Neural crest cell (in vitro differentiated cells): Measurements from ENCODE around the gene PPP6R3. TPM values are rescaled to one million over a fixed set of nuclear protein-coding genes. Genes with fewer than 3 reads are reported as not detected.

Source experiments
- DNase-seq: peaks from one replicate; pipeline ENCODE4 v3.0.0; 2021; ENCODE audit warnings: low read depth, mixed read lengths, low spot score
- H3K27ac Mint-ChIP-seq: one replicate; pipeline ENCODE4 v1.8.0; 2021; ENCODE audit warnings: mild to moderate bottlenecking, mixed read lengths; ENCODE audit not compliant: unreplicated experiment
- H3K27me3 Mint-ChIP-seq: 2 replicates; pipeline ENCODE4 v1.8.0; 2021; ENCODE audit warnings: low read depth, mild to moderate bottlenecking, mixed read lengths
- H3K36me3 Mint-ChIP-seq: 2 replicates; pipeline ENCODE4 v1.8.0; 2021; ENCODE audit warnings: low read depth, mild to moderate bottlenecking, mixed read lengths
- H3K4me1 Mint-ChIP-seq: 2 replicates; pipeline ENCODE4 v1.8.0; 2021; ENCODE audit warnings: mixed read lengths
- H3K4me3 Mint-ChIP-seq: one replicate; pipeline ENCODE4 v1.8.0; 2021; ENCODE audit warnings: mild to moderate bottlenecking, mixed read lengths
- H3K9me3 Mint-ChIP-seq: 2 replicates; pipeline ENCODE4 v1.8.0; 2021; ENCODE audit warnings: mixed read lengths
- total RNA-seq: library from RNA; stranded (reverse); gene quantifications from 2 replicates; pipeline ENCODE4 v1.2.1, GENCODE V29; 2021
- TF ChIP-seq, protein P1 (sequence below): fragments of 200-600 bp; sonication (generic); conservative IDR thresholded peaks from 2 replicates; pipeline ENCODE4 v1.5.0; 2021; ENCODE audit warnings: antibody characterized with exemption, mild to moderate bottlenecking

Gene PPP6R3
- total RNA-seq, 1 donor from 2014 or later, result 111 TPM

DNA sequence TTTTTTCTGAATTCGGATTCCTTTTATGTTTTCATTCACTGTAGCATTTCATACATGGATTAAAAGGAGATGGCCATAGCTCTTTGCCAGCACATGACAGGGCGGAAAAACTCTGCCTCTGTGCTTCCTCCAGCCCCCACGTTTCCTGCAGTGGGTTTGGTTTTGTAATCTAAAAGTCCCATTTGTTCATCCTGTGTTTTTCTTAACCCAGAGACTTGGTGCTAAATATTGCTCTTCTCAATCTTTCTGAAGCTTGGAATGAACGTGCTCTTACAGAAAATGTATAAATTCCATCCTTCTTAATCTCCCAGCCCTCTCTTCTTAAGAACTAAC is 89.9 kb downstream of the PPP6R3 start:
- DNase-seq, result no peak
- no peaks in the 10 kb centered on the region for H3K9me3 Mint-ChIP-seq
- TF ChIP-seq, protein P1, sequence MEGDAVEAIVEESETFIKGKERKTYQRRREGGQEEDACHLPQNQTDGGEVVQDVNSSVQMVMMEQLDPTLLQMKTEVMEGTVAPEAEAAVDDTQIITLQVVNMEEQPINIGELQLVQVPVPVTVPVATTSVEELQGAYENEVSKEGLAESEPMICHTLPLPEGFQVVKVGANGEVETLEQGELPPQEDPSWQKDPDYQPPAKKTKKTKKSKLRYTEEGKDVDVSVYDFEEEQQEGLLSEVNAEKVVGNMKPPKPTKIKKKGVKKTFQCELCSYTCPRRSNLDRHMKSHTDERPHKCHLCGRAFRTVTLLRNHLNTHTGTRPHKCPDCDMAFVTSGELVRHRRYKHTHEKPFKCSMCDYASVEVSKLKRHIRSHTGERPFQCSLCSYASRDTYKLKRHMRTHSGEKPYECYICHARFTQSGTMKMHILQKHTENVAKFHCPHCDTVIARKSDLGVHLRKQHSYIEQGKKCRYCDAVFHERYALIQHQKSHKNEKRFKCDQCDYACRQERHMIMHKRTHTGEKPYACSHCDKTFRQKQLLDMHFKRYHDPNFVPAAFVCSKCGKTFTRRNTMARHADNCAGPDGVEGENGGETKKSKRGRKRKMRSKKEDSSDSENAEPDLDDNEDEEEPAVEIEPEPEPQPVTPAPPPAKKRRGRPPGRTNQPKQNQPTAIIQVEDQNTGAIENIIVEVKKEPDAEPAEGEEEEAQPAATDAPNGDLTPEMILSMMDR, result no peak
- no peaks in the 10 kb centered on the region for H3K27me3 Mint-ChIP-seq
- no peak overlapping the region for H3K4me3 Mint-ChIP-seq
- H3K27ac Mint-ChIP-seq, result no peak overlapping the region
- H3K4me1 Mint-ChIP-seq, result peaks cover 28% of the 10 kb centered on the region
- peaks cover 21% of the 10 kb centered on the region for H3K36me3 Mint-ChIP-seq

DNA sequence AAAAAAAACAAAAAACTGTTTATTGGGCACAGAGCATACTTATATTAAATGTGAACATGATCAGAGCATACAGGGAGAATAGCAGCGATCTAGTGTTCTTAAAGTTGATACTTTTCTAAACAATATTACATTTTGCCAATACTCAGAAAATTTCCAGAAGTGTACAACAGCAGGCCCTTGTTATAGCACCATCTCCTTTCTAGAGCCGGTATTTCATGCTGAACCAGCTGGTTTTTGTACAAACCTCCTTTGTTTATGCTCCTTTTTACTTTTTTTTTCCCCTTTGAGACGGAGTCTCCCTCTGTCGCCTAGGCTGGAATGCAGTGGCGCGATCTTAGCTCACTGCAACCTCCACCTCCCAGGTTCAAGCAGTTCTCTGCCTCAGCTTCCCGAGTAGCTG is 90.7 kb downstream of the PPP6R3 start:
- Mint-ChIP-seq H3K4me3 (no peak overlapping the region), H3K36me3 (peaks cover 21% of the 10 kb centered on the region), H3K27me3 (no peaks in the 10 kb centered on the region), H3K4me1 (peaks cover 26% of the 10 kb centered on the region), H3K9me3 (no peaks in the 10 kb centered on the region), H3K27ac (no peak overlapping the region)
- TF ChIP-seq, protein P1, result no peak
- DNase-seq, result no peak

DNA sequence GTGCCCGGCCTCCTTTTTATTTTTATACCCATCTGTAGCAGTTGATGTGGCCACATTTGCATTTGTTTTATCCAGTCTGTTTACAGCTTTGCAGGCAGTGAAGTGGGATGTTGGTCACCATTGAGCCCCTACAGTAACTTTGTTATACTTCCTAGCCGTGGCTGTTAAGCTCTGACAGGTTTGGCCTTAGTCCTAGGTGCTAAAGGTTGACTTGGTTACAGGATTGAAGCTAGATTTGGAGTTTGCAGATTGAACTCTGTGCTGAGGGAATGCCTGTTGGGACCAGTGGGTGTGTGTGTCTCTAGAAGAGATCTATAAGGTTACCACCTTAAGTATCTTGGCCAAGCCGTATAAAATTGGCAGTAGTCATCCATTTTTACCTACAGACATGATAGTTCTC is 91.2 kb downstream of the PPP6R3 start:
- no peaks in the 10 kb centered on the region for H3K9me3 Mint-ChIP-seq
- H3K27ac Mint-ChIP-seq, result no peak overlapping the region
- no peak overlapping the region for H3K4me3 Mint-ChIP-seq
- TF ChIP-seq, protein P1, result no peak
- H3K4me1 Mint-ChIP-seq, result peaks cover 21% of the 10 kb centered on the region
- no peak for DNase-seq
- peaks cover 21% of the 10 kb centered on the region for H3K36me3 Mint-ChIP-seq
- H3K27me3 Mint-ChIP-seq, result no peaks in the 10 kb centered on the region

DNA sequence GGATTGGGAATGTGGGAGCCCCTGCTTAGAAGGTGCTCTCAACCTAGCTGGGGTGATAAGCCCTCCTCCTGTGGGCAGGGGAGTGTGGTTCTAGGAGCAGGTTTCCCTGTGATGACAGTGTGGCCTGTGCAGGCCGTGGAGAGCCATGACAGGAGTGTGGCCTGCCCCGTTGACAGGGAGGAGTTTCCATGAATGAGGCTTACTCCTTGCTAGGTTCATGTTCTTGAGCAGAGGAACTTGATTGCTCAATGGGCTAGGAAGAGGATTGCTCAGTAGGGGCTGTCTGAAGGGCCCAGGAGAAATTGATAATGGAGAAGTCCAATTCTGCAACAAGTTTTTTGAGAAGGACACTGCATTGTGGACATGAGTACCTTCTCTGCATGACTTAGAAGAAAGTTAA is 92.0 kb downstream of the PPP6R3 start:
- Mint-ChIP-seq H3K27me3 (no peaks in the 10 kb centered on the region), H3K9me3 (no peaks in the 10 kb centered on the region), H3K4me1 (peaks cover 21% of the 10 kb centered on the region), H3K4me3 (no peak overlapping the region), H3K27ac (no peak overlapping the region), H3K36me3 (peaks cover 21% of the 10 kb centered on the region)
- no peak for DNase-seq
- TF ChIP-seq, protein P1, result no peak

DNA sequence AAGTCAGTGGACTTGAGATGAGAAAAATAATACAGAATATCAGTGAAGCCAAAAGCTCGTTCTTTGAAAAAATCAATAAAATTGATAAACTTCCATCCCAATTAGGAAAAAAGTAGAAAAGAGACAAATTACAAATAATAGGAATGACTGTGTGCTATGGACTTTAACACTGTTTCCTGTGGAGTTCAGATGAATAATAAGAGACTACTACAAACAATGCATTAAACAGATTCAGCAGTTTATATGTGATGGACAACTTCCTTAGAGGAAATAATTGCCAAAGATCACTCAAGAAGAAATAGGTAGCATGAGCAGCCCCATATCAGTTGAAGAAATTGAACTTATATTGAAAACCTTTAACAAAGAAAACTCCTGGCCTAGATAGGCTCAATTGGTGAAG is 99.7 kb downstream of the PPP6R3 start:
- Mint-ChIP-seq H3K4me1 (no peaks in the 10 kb centered on the region), H3K36me3 (peaks cover 8% of the 10 kb centered on the region), H3K9me3 (no peaks in the 10 kb centered on the region), H3K27me3 (no peaks in the 10 kb centered on the region), H3K27ac (no peak overlapping the region), H3K4me3 (no peak overlapping the region)
- DNase-seq, result no peak
- TF ChIP-seq, protein P1, result no peak

DNA sequence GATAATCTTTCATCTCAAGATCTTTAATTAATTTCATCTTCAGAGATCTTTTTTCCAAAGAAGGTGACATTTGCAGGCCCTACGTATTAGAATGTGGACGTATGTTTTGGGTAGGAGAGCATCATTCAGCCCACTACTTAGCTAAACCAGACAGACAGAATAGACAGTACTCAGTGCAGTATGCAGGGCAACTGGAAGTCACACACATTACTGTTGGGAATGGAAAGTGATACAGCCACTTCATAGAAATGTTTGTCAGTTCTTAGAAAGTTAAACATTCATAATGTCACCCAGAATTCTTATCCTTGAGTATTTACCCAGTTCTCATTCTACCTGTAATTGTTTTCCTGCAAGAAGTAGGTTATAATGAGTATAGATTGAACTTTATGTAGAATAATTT is 102.9 kb downstream of the PPP6R3 start:
- H3K4me1 Mint-ChIP-seq, result no peaks in the 10 kb centered on the region
- H3K27me3 Mint-ChIP-seq, result no peaks in the 10 kb centered on the region
- no peaks in the 10 kb centered on the region for H3K9me3 Mint-ChIP-seq
- TF ChIP-seq, protein P1, result no peak
- peaks cover 15% of the 10 kb centered on the region for H3K36me3 Mint-ChIP-seq
- peak overlapping the region; percentile 76 for H3K27ac Mint-ChIP-seq
- DNase-seq, result no peak
- H3K4me3 Mint-ChIP-seq, result no peak overlapping the region
